Measurements from ENCODE around the gene RNPEPL1. TPM values are rescaled to one million over a fixed set of nuclear protein-coding genes. Genes with fewer than 3 reads are reported as not detected.

The RNPEPL1 gene
- total RNA-seq, 1 experiment from 2014 or later: 80.6 TPM

GRCh38 chr2:240620149-240620731 is 52.0 kb downstream of the RNPEPL1 start:
- CTCF ChIA-PET: no interaction called here
- H3K36me3 Mint-ChIP-seq (ENCODE audit: insufficient read depth, unreplicated experiment): peaks cover 76% of the 10 kb centered on the region
- DNase-seq: no peak
- intact Hi-C loops (cut with micrococcal nuclease; ENCODE audit: unreplicated experiment): no loop called here
- H3K9me3 Mint-ChIP-seq (ENCODE audit: low read depth, unreplicated experiment): peaks cover 5% of the 10 kb centered on the region
- TF ChIP-seq, protein P1, sequence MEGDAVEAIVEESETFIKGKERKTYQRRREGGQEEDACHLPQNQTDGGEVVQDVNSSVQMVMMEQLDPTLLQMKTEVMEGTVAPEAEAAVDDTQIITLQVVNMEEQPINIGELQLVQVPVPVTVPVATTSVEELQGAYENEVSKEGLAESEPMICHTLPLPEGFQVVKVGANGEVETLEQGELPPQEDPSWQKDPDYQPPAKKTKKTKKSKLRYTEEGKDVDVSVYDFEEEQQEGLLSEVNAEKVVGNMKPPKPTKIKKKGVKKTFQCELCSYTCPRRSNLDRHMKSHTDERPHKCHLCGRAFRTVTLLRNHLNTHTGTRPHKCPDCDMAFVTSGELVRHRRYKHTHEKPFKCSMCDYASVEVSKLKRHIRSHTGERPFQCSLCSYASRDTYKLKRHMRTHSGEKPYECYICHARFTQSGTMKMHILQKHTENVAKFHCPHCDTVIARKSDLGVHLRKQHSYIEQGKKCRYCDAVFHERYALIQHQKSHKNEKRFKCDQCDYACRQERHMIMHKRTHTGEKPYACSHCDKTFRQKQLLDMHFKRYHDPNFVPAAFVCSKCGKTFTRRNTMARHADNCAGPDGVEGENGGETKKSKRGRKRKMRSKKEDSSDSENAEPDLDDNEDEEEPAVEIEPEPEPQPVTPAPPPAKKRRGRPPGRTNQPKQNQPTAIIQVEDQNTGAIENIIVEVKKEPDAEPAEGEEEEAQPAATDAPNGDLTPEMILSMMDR (IDR thresholded peaks at IDR 0.05; ENCODE audit: unreplicated experiment): no peak
- no TSS peak for BruUV-seq (replicated peaks)
- H3K27me3 Mint-ChIP-seq (ENCODE audit: unreplicated experiment): no peaks in the 10 kb centered on the region
- no peaks in the 10 kb centered on the region for H3K4me1 Mint-ChIP-seq (ENCODE audit: low read depth, unreplicated experiment)
- H3K27ac Mint-ChIP-seq (ENCODE audit: unreplicated experiment): no peak overlapping the region
- no peak overlapping the region for H3K4me3 Mint-ChIP-seq (ENCODE audit: low read depth, unreplicated experiment)

GRCh38 chr2:240620859-240621258 is 52.6 kb downstream of the RNPEPL1 start:
- DNase-seq: no peak
- TF ChIP-seq, protein P1 (IDR thresholded peaks at IDR 0.05; ENCODE audit: unreplicated experiment): no peak
- Mint-ChIP-seq H3K4me1 (ENCODE audit: low read depth, unreplicated experiment) (no peaks in the 10 kb centered on the region), H3K4me3 (ENCODE audit: low read depth, unreplicated experiment) (no peak overlapping the region), H3K27me3 (ENCODE audit: unreplicated experiment) (no peaks in the 10 kb centered on the region), H3K27ac (ENCODE audit: unreplicated experiment) (no peak overlapping the region), H3K9me3 (ENCODE audit: low read depth, unreplicated experiment) (peaks cover 5% of the 10 kb centered on the region), H3K36me3 (ENCODE audit: insufficient read depth, unreplicated experiment) (peaks cover 82% of the 10 kb centered on the region)
- intact Hi-C loops (cut with micrococcal nuclease; ENCODE audit: unreplicated experiment): no loop called here
- BruUV-seq (replicated peaks): no TSS peak
- CTCF ChIA-PET: no interaction called here

GRCh38 chr2:240622060-240622411 is 53.8 kb downstream of the RNPEPL1 start:
- peaks cover 5% of the 10 kb centered on the region for H3K9me3 Mint-ChIP-seq (ENCODE audit: low read depth, unreplicated experiment)
- no TSS peak for BruUV-seq (replicated peaks)
- CTCF ChIA-PET: interaction anchor here (0.7 kb wide), 2 partner anchors 172 to 503 kb away, joined by 4 read pairs; no protein-coding TSS in a partner anchor
- no peak overlapping the region for H3K27ac Mint-ChIP-seq (ENCODE audit: unreplicated experiment)
- no peaks in the 10 kb centered on the region for H3K4me1 Mint-ChIP-seq (ENCODE audit: low read depth, unreplicated experiment)
- H3K27me3 Mint-ChIP-seq (ENCODE audit: unreplicated experiment): no peaks in the 10 kb centered on the region
- H3K36me3 Mint-ChIP-seq (ENCODE audit: insufficient read depth, unreplicated experiment): peaks cover 74% of the 10 kb centered on the region
- TF ChIP-seq, protein P1 (IDR thresholded peaks at IDR 0.05; ENCODE audit: unreplicated experiment): no peak
- intact Hi-C loops (cut with micrococcal nuclease; ENCODE audit: unreplicated experiment): no loop called here
- no peak for DNase-seq
- no peak overlapping the region for H3K4me3 Mint-ChIP-seq (ENCODE audit: low read depth, unreplicated experiment)

DNA sequence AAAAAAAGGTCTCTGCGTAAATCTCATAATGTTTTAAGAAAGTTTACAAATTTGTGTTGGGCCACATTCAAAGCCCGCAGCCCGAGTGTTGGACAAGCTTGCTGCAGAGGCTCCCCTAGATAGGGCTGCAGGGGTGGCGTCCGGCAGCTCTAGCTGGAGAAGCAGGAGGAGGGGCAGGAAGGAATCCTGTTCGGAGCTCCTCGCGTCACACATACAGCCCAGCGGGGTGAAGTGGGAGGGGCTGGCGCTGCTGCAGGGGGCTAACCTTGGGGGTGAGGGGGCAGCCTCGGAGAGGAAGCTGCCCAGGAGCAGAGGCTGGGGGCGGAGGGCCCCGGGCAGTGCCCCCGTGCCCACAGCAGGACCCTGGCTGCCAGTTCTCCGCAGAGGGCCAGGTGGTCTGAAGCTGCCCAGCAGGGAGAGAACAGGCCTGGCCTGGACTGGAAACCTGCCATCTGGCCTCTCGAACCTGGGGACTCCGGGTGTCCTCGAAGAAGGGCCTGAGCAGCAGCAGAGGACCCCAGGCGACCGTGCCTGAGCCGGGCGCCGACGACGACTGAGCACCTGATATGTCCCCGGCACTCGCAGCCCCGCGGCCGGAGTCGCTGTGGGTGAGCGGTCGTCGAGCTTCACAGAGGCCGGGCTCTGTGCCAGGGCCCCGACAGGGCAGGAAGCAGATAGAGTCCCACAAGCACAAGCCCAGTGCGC is 54.4 kb downstream of the RNPEPL1 start:
- Mint-ChIP-seq H3K4me1 (ENCODE audit: low read depth, unreplicated experiment) (no peaks in the 10 kb centered on the region), H3K4me3 (ENCODE audit: low read depth, unreplicated experiment) (no peak overlapping the region), H3K9me3 (ENCODE audit: low read depth, unreplicated experiment) (peaks cover 4% of the 10 kb centered on the region), H3K27me3 (ENCODE audit: unreplicated experiment) (no peaks in the 10 kb centered on the region), H3K36me3 (ENCODE audit: insufficient read depth, unreplicated experiment) (peaks cover 78% of the 10 kb centered on the region), H3K27ac (ENCODE audit: unreplicated experiment) (peak overlapping the region; percentile 56)
- no TSS peak for BruUV-seq (replicated peaks)
- intact Hi-C loops (cut with micrococcal nuclease; ENCODE audit: unreplicated experiment): no loop called here
- no peak for DNase-seq
- TF ChIP-seq, protein P1 (IDR thresholded peaks at IDR 0.05; ENCODE audit: unreplicated experiment): no peak
- CTCF ChIA-PET: interaction anchor here (0.7 kb wide), 1 partner anchor 172 kb away, joined by 4 read pairs; no protein-coding TSS in a partner anchor
